ENCODE data around the gene HEYL. TPM values are rescaled to one million over a fixed set of nuclear protein-coding genes. Genes with fewer than 3 reads are reported as not detected.
A peak's percentile ranks its signal among the peaks of the same experiment; 100 is the strongest.
"Not testable (repeated sequence)": the region's sequence is repeated elsewhere in the genome, so short reads cannot be mapped to it uniquely, and the experiment has no call there.

The HEYL gene
- polyA plus RNA-seq, 1 donor, result 56.8 TPM

DNA sequence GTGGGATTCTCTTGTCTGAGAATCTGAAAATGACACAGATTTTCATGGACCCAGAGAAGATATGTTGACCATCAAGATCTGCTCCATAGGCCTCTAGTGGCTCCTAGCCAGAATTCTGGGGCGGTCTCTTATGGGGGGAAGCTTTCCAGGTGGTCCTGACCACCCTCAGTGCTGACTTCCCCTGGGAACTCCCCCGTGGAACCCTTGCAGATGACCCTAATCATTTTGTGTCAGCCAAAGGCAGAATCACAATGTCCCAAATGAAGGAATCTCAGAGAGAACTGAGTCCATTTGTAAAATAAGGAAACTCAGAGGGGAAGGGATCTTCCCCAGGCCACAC is 3.6 kb downstream of the HEYL start:
- DNase-seq, result no peak

DNA sequence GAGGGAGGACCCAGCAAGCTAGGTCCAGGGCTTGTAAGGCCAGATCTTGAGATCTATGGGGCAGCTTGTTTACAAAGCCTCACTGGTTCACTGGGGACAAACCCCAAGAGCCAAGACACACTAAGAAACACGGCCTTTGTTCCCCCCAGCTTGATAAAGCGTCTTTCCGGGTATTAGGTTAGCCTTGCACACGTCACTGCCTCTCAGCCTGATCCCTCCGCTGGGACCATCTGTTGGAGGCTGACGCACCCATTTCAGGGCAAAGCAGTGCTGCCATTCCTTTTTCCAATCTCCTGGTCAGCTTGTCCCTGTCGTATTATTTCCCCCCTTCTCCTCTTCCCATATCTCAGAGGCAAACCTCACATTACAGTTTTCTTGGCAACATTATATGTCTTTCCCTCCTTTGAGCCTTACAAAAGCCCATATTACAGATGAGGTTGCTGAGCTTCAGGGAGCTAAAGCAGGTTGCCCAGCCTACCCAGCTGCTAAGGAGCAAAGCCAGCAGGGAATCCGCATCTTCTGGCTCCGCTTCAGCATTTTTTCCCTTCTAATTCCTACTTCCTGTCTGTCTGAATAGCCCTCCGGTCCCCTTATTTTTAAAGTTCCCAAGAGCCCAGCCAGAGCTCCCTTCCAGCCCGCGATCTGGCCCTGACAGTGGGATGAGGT is 4.1 kb downstream of the HEYL start:
- no peak for DNase-seq

DNA sequence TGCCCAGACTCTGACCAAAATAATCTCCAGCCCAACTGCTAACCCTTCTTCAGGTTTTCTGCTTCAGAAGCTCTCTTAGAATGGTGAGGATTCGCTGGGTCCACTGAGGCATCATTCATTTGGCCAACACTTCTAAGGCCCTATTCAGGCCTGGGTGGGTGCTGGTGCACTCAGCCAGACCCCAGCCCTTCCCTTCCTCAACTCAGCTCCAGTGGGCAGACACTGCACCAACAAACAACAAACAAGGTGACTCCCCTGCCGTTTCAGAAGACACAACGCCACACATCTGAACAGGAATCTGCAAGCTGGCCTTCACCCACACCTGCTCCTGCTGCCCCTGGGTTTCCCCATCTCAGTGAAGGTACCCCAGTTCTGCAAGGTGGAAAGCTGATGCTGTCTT is 6.0 kb downstream of the HEYL start:
- DNase-seq, result no peak

DNA sequence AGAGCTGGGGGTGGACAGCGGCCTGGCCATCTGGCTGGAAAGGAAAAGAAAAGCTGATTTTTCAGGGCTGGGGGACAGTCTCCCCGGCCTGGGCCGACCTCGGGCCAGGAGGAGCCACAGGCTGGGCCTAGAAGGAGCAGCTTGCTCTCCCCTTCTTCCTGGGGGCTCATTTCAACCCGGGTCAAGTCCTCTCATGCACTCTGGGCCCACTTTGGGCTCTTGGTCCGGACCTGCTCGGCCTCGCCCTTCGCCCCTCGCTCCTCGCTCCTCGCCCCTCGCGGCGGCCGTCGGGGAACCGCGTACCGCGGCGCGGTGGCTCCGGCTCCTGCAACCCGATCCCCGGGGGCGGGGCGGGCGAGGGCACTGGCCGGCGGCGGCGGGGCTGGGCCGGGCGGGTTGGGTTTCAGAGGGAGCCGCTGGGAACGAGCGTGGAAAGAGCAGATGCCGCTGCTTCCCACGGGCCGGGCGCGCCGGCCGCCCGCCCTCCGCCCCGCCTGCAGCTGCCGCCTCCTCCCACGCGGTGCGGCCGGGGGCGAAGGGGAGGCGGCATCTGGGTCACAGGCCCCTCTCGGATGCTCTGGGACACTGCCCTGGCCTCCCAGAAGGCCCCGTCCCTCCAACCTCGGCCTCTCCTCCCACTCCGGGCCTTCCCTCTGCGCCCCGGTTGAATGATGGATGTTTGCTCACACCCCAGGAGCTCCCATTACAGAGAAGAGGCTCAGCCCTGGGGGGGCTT is 6.6 kb downstream of the HEYL start:
- peak; percentile 65 for DNase-seq

DNA sequence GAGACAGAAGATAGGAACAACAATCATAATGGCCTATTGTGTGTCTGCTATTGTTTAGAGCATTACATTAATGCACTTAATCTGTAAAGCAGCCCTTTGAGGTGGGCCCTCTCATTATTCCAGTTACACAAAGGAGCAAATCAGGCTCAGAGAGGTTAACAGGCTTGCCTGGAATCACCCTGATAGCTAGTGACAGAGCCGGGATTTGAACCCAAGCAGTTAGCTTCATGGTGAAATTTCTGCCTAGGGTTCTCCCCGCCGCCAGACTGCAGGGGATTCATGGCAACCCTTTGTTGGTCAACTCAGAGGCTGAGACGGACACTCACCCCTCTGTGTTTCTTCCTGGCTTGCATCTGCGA is 7.1 kb downstream of the HEYL start:
- DNase-seq, result no peak

DNA sequence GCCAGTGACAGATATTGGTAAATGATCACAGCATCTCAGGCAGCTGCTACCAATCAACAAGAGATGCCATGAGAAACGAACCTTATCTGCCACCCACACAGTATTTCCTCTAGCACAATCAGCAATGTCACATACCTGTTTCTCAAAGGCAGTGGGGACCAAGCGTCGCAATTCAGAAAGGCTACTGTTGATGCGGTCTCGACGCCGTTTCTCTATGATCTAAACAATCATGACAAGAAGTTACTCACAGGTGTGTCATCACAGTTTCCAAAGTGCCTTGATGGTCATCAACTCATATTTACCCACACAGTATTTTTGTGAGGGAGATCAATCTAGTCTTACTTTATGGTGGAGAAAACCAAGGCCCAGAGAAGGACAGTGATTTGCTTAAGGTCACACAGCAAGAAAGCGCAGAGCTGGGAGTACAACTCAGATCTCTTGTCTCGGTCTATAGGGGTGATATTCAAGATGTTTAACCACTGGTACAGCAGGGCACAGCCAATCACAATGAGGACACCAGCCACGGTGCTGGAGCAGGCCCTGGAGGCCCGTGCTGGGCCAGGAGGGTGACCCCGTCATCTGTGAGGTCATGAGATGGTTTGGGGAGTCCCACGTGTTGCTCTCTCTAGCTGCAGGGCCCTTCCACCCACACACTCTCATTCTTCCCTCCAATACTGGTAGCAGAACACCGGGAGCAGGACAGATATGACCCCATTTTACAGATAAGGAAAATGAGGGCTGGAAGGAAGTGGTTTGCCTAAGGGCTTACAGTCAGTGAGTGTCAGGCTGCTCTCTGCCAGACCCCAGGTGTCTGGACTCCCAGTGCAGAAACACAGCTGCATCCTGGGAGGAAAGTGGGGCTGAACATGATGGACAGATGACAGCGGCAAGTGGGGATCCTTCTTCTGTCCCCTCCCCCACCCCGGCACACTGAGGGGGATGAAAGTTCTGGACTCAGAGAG is 7.8 kb downstream of the HEYL start:
- DNase-seq, result no peak

DNA sequence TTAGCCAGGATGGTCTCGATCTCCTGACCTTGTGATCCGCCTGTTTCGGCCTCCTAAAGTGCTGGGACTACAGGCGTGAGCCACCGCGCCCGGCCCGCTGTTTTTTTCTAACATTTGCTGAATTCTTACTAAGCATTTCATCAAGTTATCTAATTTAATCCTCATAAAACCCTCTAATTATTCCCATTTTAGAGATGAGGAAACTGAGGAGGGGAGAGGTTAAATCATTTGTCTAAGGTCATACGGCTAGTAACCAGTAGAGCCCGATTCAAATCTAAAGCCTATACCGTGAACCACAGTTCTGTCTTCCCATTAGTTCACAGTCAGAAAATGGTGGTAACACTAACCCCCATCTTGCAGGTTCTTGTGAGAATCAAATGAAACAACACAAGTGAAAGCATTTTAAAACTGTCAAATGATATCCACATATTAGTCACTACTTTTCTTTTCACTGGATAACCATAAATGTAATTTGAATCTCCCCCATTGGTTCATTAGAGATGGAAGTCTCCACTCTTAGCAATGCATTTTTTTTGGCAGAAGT is 10.6 kb downstream of the HEYL start:
- DNase-seq, result no peak

DNA sequence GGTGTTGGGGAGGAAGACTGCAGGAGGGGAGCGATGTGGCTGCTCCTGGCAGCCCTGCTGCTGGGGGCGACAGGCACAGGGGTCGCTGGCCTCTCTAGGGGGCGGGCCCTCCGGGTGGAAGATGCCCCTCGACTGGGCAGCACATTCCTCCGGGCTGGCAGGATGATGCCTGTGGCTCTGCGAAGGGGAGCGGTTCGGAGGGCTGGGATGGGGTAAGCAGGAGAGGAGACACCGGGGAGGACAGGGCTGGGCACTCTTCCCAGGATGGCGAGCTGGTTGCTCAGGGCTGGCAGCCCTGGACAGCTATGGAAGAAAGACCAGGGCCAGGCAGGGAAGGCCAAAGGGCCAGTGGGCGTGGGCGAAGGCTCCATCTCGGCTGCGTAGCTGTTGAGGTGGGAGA is 12.8 kb downstream of the HEYL start:
- DNase-seq, result no peak

DNA sequence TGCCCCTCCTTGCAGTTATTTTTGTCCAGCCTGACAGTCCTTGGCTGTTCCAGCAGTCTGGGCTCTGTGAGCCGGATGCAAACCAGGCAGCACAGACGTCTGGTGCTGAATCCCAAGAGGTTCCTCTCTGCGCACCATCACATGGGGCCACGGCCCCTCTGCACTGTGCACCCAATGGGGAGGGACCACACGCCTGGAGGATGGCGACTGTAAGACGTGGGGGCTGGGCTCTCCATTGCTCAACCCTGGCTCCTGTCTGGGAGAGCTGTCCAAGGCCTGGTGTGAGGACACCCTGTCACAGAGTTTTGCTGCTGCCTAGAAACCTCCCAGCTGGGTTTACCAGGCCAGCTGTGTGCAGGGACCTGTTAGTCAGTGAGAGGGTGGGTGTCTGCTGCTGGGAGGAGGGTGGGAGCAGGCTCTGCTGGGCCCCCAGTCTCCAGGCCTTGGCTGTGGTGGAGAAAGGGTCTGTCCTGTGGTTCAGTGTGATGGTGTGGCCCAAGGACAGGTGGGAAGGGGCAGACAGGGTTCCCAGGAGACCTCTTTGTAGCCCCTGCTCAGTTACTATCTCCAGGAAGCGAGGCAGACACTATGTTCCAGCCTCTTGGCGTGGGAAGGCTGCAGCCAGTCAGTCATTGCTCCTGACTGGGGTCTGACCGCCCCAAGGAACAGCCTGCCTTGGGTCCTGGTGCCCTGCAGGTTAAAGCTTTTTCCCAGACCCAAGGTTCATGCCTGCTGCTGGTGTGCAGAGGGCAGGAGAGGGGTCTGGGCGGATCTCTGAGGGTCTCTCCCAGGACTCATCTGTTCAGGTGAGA is 13.8 kb downstream of the HEYL start:
- no peak for DNase-seq

DNA sequence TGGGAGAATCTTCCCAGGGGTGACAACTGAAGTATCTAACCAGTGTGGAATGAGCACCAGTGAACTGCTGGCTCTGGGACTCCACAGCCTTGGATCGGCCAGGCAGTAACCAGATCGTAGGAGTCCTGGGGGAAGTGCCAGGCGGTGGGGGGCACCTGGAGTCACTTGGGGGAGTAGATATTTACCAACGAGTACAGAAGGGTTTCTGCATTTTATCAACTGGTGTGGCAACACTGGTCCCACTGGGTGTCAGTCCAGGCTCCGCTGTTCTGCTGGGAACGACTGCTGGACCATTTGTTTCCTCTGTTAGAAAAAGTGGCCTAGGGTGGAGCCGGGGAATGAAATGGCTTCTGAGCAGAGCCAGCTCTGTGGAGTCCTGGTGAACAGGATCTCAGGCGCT is 14.4 kb downstream of the HEYL start:
- no peak for DNase-seq

DNA sequence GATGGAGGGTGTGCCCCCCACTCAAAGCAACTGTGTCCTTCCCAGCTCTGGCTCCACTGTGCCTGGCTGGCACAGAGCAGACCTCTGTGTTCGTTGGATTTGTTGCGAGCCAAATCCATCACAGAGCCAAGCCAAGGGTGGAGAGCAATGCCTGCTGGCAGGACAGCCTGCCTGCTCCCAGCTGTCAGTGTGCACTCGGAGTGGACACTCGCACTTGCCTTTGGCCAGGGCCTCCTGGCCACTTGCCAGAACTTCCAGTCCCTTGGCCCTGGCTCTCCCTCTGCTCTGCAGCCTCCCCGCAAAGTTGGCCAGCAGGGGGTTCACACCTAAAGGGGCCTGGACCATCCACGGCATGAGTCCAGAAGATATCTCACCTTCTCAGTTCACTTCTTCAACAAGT is 16.4 kb downstream of the HEYL start:
- no peak for DNase-seq

DNA sequence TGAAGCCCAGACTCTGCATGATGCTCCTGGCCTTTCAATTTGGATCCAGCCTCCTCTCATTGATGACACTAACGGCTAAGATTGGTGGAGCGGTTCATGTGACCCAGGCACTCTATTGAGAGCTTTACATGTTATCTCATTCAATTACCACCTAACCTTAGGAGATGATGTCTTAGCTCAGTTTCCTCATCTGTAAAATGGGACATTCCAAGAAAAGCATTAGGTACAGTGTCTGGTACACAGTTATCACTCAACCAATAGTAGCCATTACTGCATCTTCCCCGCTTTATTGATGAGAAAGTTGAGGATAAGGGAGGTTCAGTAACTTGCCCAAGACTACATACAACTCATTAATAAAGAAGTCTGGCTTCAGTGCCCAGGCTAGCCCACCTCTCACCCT is 17.0 kb downstream of the HEYL start:
- DNase-seq, result no peak

DNA sequence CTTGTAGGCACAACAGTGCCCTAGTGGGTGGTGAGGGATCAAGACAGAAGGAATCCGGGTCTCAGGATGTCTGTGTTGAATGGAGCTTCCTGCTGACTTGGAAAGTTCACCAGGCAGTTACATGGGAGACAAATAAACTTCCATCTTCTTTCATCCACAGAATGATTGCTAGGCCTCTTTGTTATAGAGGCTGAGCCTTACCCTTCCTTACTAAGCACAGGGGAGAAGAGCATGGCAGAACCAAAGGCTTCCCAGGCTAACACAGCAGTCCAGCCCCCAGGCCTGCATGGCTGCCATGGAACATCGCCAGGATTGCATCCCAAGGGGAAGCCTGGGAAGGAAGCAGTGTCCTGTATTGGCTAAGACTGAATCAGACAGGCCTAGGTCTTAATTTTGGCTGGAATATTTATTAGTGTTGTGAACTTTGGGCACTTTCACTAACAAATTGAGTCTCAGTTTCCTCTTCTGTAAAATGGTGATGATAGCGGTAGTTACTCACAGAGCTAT is 18.7 kb downstream of the HEYL start:
- DNase-seq, result no peak

DNA sequence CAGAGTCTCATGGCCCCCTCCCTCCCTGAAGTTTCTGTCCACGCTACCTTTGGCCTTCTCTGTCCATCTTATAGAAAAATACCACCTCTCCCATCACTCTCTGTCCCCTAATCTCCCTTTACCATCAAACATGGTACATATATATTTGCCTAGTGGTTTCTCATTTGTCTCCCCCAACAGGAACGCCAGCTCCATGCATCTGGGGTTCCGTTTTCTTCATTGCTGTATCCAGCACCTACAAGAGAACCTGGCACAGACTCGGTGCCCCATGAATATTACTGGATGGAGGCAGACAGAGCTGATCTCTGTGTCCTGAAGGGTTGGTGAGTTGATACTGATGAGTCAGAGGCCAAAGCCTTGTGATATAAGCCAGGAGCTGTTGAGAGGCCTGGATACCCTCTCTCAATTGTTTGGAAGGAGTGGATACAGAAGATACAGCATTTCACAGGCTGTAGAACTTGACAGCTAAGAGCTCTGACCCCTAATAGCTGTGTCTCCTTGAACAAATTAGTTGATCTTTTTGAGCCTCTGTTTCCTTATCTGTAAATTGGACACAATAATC is 21.9 kb downstream of the HEYL start:
- DNase-seq, result no peak

DNA sequence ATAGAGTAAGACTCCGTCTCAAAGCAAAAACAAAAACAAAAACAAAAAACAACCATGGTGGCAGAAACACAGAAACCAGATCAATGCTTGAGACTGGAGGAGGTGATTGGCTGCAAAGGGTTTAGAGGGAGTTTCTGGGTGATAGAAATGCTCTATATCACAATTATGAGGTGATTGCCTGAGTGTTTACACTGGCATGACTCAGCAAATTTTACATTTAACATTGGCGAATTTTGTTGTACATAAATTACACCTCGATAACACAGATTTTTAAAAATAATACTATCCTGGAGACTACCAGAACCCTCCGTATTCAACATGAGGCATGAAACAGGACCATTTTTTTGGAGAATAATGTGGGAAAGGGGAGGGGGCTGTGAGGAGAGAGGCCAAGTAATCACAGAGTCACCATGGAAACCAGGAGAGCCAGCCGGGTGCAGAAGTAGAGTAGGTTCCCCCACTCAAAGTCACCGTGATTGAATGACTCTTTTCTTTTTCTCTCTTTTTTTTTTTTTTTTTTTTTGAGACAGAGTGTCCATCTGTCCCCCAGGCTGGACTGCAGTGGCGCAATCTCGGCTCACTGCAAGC is 24.3 kb downstream of the HEYL start:
- DNase-seq, result no peak

DNA sequence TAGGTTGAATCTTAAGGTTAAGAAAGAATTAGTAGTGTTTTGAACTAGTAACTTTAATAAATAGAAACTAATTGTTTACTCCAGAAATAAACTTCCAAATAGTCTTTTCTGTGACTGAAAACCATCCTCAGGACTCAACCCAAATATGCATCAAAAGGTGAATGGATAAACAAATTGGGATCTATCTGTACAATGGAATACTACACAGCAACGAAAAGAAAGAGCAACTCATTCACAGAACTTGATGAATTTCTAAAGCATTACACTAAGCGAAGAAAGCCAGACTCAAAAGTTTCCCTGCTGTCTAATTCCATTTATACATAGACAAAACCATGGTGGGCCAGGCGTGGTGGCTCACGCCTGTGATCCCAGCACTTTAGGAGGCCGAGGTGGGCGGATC is 25.0 kb downstream of the HEYL start:
- no peak for DNase-seq

DNA sequence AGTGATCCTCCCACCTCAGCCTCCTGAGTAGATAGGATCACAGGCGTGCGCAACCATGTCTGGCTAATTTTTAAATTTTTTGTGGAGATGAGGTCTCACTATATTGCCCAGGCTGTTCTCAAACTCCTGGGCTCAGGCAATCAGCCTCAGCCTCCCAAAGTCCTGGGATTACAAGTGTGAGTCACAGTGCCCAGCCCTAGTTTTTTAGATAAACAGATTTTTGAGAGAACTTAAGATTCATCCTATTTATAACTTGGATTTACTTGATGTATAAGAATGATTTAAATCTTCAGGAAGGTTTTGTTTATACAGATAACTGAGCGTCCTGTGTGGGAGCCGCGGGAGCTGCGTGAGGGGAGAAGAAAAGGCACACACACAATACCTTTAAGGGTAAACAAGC is 26.2 kb downstream of the HEYL start:
- DNase-seq, result no peak

DNA sequence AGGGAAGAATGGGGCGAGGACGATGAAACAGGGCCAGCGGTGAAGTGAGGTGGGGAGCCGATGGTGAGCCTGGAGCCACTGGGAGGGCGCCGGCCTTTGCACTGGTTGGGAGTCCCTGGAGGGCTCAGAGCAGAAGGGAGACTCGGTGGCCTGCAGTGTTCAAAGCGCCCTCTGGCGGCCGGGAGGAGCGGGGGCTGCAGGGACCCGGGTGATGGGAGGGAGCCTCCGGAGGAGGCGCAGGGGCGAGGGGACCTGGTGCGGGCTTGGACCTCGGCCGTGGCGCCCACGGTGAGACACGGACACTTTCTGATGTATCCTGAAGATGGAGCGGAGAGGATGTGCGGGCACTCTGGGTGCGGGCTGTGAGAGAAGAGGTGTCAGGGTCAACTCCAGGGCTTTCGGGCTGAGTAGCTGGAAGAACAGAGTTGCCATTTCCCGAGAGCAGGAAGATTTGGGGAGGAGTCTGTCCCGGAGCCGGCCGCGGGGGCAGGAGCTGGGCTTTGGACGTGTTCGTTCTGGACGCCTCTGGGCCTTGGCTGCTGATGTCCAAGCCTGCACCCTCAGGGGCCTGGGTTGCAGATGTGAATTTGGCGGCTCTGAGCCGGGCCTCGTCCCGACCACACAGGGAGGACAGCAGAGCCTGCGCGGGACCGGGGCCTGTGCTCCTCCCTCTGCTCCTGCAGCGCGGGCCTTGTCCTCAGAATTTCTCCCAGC is 29.7 kb downstream of the HEYL start:
- no peak for DNase-seq

DNA sequence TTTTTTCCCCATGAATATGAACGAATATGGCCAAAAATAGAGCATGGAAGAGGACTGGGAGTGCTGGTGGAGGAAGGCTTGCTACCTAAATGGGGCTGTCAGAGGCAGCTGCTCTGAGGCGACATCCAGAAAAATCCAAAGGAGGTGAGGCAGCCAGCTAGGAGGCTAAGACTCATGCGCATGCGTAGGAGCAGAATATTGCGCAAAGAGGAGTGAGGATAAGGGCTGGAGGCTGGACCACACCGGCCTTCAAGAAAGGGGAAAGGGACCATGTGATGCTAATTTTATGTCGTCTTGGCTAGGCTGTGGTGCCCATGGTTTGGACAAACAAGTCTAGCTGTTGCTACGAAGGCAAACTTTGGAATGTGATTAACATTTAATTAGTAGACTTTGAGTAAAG is 30.5 kb downstream of the HEYL start:
- no peak for DNase-seq

DNA sequence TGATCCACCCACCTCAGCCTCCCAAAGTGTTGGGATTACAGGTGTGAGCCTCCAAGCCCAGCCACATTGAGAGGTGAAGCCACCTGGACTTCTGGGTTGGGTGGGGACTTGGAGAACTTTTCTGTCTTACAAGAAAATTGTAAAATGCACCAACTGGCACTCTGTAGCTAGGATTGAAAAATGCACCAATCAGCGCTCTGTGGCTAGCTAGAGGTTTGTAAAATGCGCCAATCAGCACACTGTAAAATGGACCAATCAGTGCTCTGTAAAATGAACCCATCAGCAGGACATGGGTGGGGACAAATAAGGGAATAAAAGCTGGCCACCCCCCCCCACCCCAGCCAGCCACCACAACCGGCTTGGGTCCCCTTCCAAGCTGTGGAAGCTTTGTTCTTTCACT is 35.8 kb downstream of the HEYL start:
- not testable (repeated sequence) for DNase-seq
